ENCODE measurements around the gene BLOC1S4. TPM values are rescaled to one million over a fixed set of nuclear protein-coding genes. Genes with fewer than 3 reads are reported as not detected.
A peak's percentile ranks its signal among the peaks of the same experiment; 100 is the strongest.

Gene BLOC1S4
- polyA plus RNA-seq, 1 of the 3 experiments (the other 2 are of a cell fraction): 22.1 TPM

GRCh38 chr4:6689506-6689960 lies 26.4 kb upstream of the BLOC1S4 start:
- ChIA-PET POLR2A (no interaction called here), CTCF (interaction anchor here (1.2 kb wide), 1 partner anchor 15 kb away, joined by 4 read pairs; no protein-coding TSS in a partner anchor)
- TF ChIP-seq NFIC (IDR thresholded peaks at IDR 0.05; ENCODE audit: borderline replicate concordance) (no peak), RXRA (IDR thresholded peaks at IDR 0.05; ENCODE audit: borderline replicate concordance, low read depth) (no peak), RCOR1 (IDR thresholded peaks at IDR 0.05; ENCODE audit: low read length) (no peak), FOSL2 (IDR thresholded peaks at IDR 0.05; ENCODE audit: borderline replicate concordance, low read depth) (no peak), NRF1 (IDR thresholded peaks at IDR 0.05; ENCODE audit: low read depth, low read length) (no peak), IRF3 (IDR thresholded peaks at IDR 0.05; ENCODE audit: low read depth, low read length) (no peak), POLR2AphosphoS5 (IDR thresholded peaks at IDR 0.05; ENCODE audit: low read depth, low read length) (no peak), USF2 (IDR thresholded peaks at IDR 0.05; ENCODE audit: borderline replicate concordance, low read depth, low read length) (no peak), RFX5 (IDR thresholded peaks at IDR 0.05; ENCODE audit: low read length) (no peak), SMC3 (IDR thresholded peaks at IDR 0.05; ENCODE audit: low read depth, low read length) (no peak), MXI1 (IDR thresholded peaks at IDR 0.05; ENCODE audit: low read depth, low read length) (no peak), ELF1 (IDR thresholded peaks at IDR 0.05) (no peak), YY1 (IDR thresholded peaks at IDR 0.05; ENCODE audit: low read depth) (no peak)
- Histone ChIP-seq H3K4me2 (peak overlapping the region; percentile 55; the same call in 1 of the 2 replicates), H2AFZ (ENCODE audit: low read depth) (peak overlapping the region; percentile 93; the same call in 1 of the 2 replicates), H3K4me3 (ENCODE audit: low read depth in 2 of 2, low read length in 1 of 2) (no peak overlapping the region), H4K20me1 (ENCODE audit: insufficient read depth) (no peaks in the 10 kb centered on the region), H3K27ac (ENCODE audit: low read depth in 2 of 2, low read length in 1 of 2) (peak overlapping the region in 1 of 2 experiments; percentile 85; a peak in 2 of 4 replicates), H3K36me3 (replicated peaks in 1 of 2; ENCODE audit: control insufficient read depth in 1 of 2, insufficient read depth in 2 of 2, low read length in 1 of 2) (no peaks in the 10 kb centered on the region), H3K79me2 (ENCODE audit: insufficient read depth) (no peaks in the 10 kb centered on the region), H3K9me2 (no peaks in the 10 kb centered on the region), H3K4me1 (ENCODE audit: control insufficient read depth in 1 of 2, insufficient read depth in 2 of 2, low read depth in 1 of 2, low read length in 1 of 2) (peaks cover 7 to 20% of the 10 kb centered on the region in 2 experiments; a peak in 3 of 4 replicates), H3K9me3 (no peaks in the 10 kb centered on the region), H3K9ac (peak overlapping the region; percentile 55; the same call in 1 of the 2 replicates), H3F3A (replicated peaks; ENCODE audit: insufficient read depth) (peaks cover 6% of the 10 kb centered on the region), H3K27me3 (ENCODE audit: insufficient read depth) (no peaks in the 10 kb centered on the region)
- WGBS (ENCODE audit: low lambda C conversion rate): 98% methylated on average over 6 of the region's 15 CpGs
- DNase-seq: no peak

GRCh38 chr4:6692379-6692778 lies 23.6 kb upstream of the BLOC1S4 start:
- DNase-seq: no peak
- peaks cover 19 to 20% of the 10 kb centered on the region in 2 experiments; a peak in 3 of 4 replicates for H3K4me1 ChIP-seq (ENCODE audit: control insufficient read depth in 1 of 2, insufficient read depth in 2 of 2, low read depth in 1 of 2, low read length in 1 of 2)
- TF ChIP-seq MXI1 (IDR thresholded peaks at IDR 0.05; ENCODE audit: low read depth, low read length) (no peak), TEAD4 (IDR thresholded peaks at IDR 0.05; ENCODE audit: borderline replicate concordance, insufficient read depth) (no peak), RFX5 (IDR thresholded peaks at IDR 0.05; ENCODE audit: low read length) (no peak), GABPA (IDR thresholded peaks at IDR 0.05; ENCODE audit: low read depth) (no peak), RXRA (IDR thresholded peaks at IDR 0.05; ENCODE audit: borderline replicate concordance, low read depth) (no peak), MEF2A (IDR thresholded peaks at IDR 0.05; ENCODE audit: borderline replicate concordance, low read depth) (no peak), CHD2 (IDR thresholded peaks at IDR 0.05; ENCODE audit: low read length, partially characterized antibody) (no peak), NRF1 (IDR thresholded peaks at IDR 0.05; ENCODE audit: low read depth, low read length) (no peak), SMC3 (IDR thresholded peaks at IDR 0.05; ENCODE audit: low read depth, low read length) (no peak), MAX (IDR thresholded peaks at IDR 0.05; ENCODE audit: low read depth) (no peak)
- H3K9ac ChIP-seq: no peak overlapping the region
- ChIA-PET CTCF (no interaction called here), POLR2A (interaction anchor here (1.1 to 1.8 kb wide), 2 partner anchors 19 to 29 kb away, joined by 3 to 4 read pairs; a partner anchor contains a TSS)
- no peaks in the 10 kb centered on the region for H3K36me3 ChIP-seq (replicated peaks in 1 of 2; ENCODE audit: control insufficient read depth in 1 of 2, insufficient read depth in 2 of 2, low read length in 1 of 2)
- no peaks in the 10 kb centered on the region for H4K20me1 ChIP-seq (ENCODE audit: insufficient read depth)
- no peaks in the 10 kb centered on the region for H3K9me2 ChIP-seq
- no peaks in the 10 kb centered on the region for H3K9me3 ChIP-seq
- no peak overlapping the region for H3K4me2 ChIP-seq
- no peaks in the 10 kb centered on the region for H3K79me2 ChIP-seq (ENCODE audit: insufficient read depth)
- no peaks in the 10 kb centered on the region for H3K27me3 ChIP-seq (ENCODE audit: insufficient read depth)
- H2AFZ ChIP-seq (ENCODE audit: low read depth): no peak overlapping the region
- WGBS (ENCODE audit: low lambda C conversion rate): 95% methylated on average over 3 of the region's 8 CpGs
- peaks cover 6% of the 10 kb centered on the region for H3F3A ChIP-seq (replicated peaks; ENCODE audit: insufficient read depth)
- no peak overlapping the region for H3K27ac ChIP-seq (ENCODE audit: low read depth in 2 of 2, low read length in 1 of 2)
- H3K4me3 ChIP-seq (ENCODE audit: low read depth in 2 of 2, low read length in 1 of 2): no peak overlapping the region
